H1 (cell line): Measurements from ENCODE around the gene STX8.

Source experiments
- CEBPB ChIP-seq: IDR thresholded peaks from 2 replicates; pipeline ENCODE4 v1.6.1; 2012; ENCODE audit warnings: low read depth, low read length
- EZH2 ChIP-seq: fragments of 200-600 bp; sonication (generic); IDR thresholded peaks from 2 replicates; pipeline ENCODE4 v1.7.1; 2012; ENCODE audit warnings: low read depth, mild to moderate bottlenecking, moderate library complexity, low read length, inconsistent platforms; ENCODE audit not compliant: severe bottlenecking
- FOSL1 ChIP-seq: IDR thresholded peaks from 2 replicates; pipeline ENCODE4 v1.6.1; 2011; ENCODE audit warnings: mild to moderate bottlenecking, low read depth, low read length, moderate library complexity; ENCODE audit not compliant: insufficient read depth
- GABPA ChIP-seq: IDR thresholded peaks from 2 replicates; pipeline ENCODE4 v1.6.1; 2011; ENCODE audit warnings: mild to moderate bottlenecking, low read length, moderate library complexity, borderline replicate concordance; ENCODE audit not compliant: insufficient read depth
- HDAC6 ChIP-seq: IDR thresholded peaks from one replicate; pipeline ENCODE4 v1.7.1; 2012; ENCODE audit warnings: low read depth, mild to moderate bottlenecking, inconsistent platforms, low read length, moderate library complexity
- NANOG ChIP-seq: IDR thresholded peaks from 2 replicates; pipeline ENCODE4 v1.6.1; 2011; ENCODE audit warnings: low read length, low read depth, mild to moderate bottlenecking, inconsistent platforms; ENCODE audit not compliant: insufficient read depth, poor library complexity, severe bottlenecking
- POLR2AphosphoS5 ChIP-seq: IDR thresholded peaks from 2 replicates; pipeline ENCODE4 v1.6.1; 2011; ENCODE audit warnings: low read depth, low read length
- RNF2 ChIP-seq: fragments of 200-900, 300-1000 bp; sonication (generic); IDR thresholded peaks from 2 replicates; pipeline ENCODE4 v1.7.1; 2016; ENCODE audit warnings: borderline replicate concordance, low read depth, mild to moderate bottlenecking, antibody characterized with exemption, low read length; ENCODE audit not compliant: poor library complexity, severe bottlenecking; ENCODE audit errors: missing control alignments
- TAF1 ChIP-seq: IDR thresholded peaks from 2 replicates; pipeline ENCODE4 v1.6.1; 2011; ENCODE audit warnings: mild to moderate bottlenecking, low read depth, low read length
- TF ChIP-seq, protein P1 (sequence below): IDR thresholded peaks from 2 replicates; pipeline ENCODE4 v1.6.1; 2012; ENCODE audit warnings: inconsistent platforms
- TF ChIP-seq, protein P2 (sequence below), 3 experiments: IDR thresholded peaks; 1 replicate in 2 of 3; 2 replicates in 1 of 3; pipeline versions ENCODE4 v1.5.1 to v1.6.1; 2011; ENCODE audit warnings: low read length in 3 of 3, mild to moderate bottlenecking in 3 of 3, inconsistent platforms in 2 of 3, low read depth in 1 of 3, moderate library complexity in 1 of 3; ENCODE audit not compliant: insufficient read depth in 1 of 3; ENCODE audit errors: control extremely low read depth in 1 of 3
- TF ChIP-seq, protein P3 (sequence below): IDR thresholded peaks from 2 replicates; pipeline ENCODE4 v1.6.1; 2012; ENCODE audit warnings: low read length, inconsistent platforms

DNA sequence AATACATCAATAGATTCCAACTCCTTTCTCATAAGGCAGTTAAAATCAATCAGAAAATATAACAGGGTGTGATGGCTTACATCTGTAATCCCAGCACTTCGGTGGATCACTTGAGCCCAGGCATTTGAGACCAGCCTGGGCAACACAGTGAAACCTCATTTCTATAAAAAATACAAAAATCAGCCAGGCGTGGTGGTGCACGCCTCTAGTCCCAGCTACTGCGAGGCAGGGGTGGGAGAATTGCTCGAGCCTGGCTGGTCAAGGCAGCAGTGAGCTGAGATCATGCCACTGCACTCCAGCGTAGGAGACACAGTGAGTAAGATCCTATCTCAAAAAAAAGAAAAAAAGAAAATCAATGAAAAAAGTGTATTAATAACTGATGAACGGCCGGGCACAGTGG lies 295.7 kb downstream of the STX8 start:
- TF ChIP-seq, protein P1, sequence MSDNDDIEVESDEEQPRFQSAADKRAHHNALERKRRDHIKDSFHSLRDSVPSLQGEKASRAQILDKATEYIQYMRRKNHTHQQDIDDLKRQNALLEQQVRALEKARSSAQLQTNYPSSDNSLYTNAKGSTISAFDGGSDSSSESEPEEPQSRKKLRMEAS = no peak
- TF ChIP-seq NANOG (no peak), EZH2 (no peak), CEBPB (no peak), RNF2 (no peak), TAF1 (no peak), POLR2AphosphoS5 (no peak), FOSL1 (no peak), GABPA (no peak), HDAC6 (no peak)
- TF ChIP-seq, protein P2, sequence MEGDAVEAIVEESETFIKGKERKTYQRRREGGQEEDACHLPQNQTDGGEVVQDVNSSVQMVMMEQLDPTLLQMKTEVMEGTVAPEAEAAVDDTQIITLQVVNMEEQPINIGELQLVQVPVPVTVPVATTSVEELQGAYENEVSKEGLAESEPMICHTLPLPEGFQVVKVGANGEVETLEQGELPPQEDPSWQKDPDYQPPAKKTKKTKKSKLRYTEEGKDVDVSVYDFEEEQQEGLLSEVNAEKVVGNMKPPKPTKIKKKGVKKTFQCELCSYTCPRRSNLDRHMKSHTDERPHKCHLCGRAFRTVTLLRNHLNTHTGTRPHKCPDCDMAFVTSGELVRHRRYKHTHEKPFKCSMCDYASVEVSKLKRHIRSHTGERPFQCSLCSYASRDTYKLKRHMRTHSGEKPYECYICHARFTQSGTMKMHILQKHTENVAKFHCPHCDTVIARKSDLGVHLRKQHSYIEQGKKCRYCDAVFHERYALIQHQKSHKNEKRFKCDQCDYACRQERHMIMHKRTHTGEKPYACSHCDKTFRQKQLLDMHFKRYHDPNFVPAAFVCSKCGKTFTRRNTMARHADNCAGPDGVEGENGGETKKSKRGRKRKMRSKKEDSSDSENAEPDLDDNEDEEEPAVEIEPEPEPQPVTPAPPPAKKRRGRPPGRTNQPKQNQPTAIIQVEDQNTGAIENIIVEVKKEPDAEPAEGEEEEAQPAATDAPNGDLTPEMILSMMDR (IDR thresholded peaks at IDR 0.05; ENCODE audit: control extremely low read depth in 1 of 3, insufficient read depth in 1 of 3, low read depth in 1 of 3, low read length in 3 of 3) = no peak
- TF ChIP-seq, protein P3, sequence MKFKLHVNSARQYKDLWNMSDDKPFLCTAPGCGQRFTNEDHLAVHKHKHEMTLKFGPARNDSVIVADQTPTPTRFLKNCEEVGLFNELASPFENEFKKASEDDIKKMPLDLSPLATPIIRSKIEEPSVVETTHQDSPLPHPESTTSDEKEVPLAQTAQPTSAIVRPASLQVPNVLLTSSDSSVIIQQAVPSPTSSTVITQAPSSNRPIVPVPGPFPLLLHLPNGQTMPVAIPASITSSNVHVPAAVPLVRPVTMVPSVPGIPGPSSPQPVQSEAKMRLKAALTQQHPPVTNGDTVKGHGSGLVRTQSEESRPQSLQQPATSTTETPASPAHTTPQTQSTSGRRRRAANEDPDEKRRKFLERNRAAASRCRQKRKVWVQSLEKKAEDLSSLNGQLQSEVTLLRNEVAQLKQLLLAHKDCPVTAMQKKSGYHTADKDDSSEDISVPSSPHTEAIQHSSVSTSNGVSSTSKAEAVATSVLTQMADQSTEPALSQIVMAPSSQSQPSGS = no peak
